GM21360 (cell line): ENCODE results near the gene GNL3L.
"Not testable (repeated sequence)": the region's sequence is repeated elsewhere in the genome, so short reads cannot be mapped to it uniquely, and the experiment has no call there.

Source experiments
- ATAC-seq: cut with Tn5 transposase; IDR thresholded peaks from one replicate; pipeline ENCODE4 v1.9.1; 2021; ENCODE audit warnings: mild to moderate bottlenecking, moderate library complexity; ENCODE audit not compliant: unreplicated experiment

Gene GNL3L

GRCh38 chrX:54529552-54530356 lies at the start of gene GNL3L:
TSS of gene GNL3L (plus strand) at chrX:54530219. CDS start at chrX:54532567, 2,348 bp downstream.
- ATAC-seq, result peak; percentile 71

DNA sequence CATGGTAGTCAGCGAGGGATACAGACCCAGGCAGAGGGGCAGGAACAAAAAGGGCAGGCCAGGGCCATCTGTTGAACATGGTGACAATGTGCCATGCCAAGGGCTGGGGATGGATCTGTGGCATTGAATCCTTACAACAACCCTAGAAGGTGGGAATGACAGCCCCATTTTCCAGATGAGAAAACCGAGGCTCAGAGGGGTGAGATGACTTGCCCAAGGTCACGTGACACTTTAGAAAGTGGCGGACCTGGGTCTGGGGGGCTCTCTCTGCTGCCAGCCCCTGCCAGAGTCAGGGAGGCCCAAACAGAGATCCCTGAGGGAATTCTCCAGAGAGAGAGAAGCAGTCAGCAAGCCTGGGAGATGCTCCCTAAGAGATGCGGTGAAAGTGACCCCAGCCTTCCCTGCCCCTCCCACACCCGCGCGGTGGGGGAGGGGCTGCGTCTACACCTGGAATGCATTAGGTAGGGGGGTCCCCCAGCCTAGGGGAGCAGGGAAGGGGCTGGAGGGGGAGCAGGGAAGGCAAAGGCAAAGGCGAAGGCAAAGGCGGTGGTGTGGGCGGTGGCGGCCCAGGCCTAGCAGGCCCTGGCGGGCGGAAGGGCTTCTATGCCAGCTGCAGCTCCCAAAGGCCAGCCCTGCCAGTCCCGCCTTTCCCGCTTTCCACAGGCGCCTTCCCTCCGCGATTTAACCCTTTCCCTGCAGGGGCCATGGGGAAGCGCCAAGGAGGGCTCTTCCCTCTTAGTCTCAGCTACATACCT lies 47.0 kb upstream of the GNL3L start:
- no peak for ATAC-seq

DNA sequence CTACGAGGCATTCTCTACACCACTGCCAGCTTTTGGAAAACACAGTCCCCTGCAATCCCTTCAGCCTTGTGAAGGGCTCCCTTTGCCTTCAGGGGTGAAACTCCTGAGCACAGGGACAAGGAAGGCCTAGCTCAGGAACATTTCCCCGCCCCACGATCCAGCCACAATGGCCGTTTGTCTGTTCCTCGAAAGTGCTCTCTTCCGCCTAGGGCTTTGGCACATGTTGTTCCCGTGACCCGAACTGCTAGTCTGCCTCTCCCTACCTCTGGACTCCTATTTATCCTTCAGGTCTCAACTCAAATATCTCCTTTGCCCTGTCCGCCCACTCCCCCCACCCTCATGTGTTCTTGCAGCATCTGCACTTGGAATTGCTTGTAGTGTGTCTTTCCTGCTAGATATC lies 46.1 kb upstream of the GNL3L start:
- ATAC-seq, result no peak

DNA sequence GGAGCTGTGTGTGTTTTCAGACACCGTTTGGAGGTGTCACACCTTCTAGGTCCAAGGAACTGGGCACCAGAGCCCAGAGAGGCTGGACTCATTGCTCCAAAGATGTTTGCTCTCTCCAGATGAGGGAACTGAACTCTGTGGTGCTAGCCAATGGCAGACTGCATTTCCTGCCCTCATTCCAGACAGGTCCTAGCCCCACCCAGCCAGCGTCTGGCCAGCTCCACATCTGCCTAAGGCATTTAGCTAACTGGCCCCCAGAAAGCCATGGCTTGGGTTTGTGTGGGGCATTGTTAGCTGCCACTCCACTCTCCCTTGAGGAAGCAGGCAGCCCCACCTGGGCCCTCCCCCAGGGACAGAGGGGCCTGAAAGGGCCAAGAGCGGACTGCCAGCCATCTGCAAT lies 45.4 kb upstream of the GNL3L start:
- no peak for ATAC-seq

- not testable (repeated sequence) for ATAC-seq
These were observed 40.2 kb upstream of the GNL3L start for GRCh38 chrX:54489819-54490218.

- no peak for ATAC-seq
These were observed 37.7 kb upstream of the GNL3L start for GRCh38 chrX:54492340-54492739.

GRCh38 chrX:54494166-54494988 lies 35.6 kb upstream of the GNL3L start:
- no peak for ATAC-seq

DNA sequence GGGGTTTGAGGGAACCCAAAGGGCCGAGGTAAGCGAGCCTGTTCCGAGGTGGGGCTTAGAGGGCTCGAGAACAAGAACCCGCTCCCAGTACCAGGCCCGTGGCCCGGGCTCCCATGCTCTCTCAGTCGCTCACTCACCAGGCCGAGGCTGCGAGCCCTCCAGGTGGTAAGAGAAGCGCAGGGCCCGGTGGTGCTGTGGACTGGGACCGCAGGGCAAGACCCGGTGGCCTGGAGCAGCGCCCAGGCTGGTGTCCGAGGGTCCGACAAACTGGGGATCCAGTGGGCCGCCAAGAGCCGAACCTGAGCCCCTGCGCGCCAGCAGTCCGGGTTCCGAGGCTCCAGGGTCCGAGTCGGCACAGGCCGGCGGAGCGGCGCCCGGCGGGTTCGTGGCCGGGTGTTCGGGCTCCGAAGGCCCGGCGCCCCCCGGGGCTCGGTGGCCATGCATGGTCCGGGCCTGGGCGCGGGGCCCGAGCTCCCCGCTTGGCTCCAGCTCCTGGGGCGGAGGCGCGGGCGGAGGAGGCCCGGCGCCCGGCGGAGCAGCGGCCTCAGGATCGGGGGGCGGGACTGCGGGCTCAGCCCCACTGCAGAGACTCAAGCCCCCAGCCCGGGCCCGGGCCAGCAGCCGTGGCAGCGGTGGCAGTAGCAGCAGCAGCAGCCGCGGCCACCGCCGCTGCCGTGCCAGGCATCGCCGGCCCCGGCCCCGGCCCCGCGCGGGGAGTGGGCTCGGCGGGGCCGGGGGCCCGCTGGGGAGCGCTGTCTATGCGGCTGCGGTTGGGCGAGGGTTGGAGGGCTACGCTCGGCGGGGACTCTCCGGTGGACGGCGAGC lies 34.8 kb upstream of the GNL3L start:
- ATAC-seq, result no peak

GRCh38 chrX:54495814-54496516 lies 34.1 kb upstream of the GNL3L start, which contains the start of gene FGD1:
TSS of gene FGD1 (minus strand) at chrX:54496234. CDS start at chrX:54495432, 802 bp downstream.
- no peak for ATAC-seq

- ATAC-seq, result no peak
These were observed 33.5 kb upstream of the GNL3L start for GRCh38 chrX:54496517-54496852.

- no peak for ATAC-seq
These were observed 33.1 kb upstream of the GNL3L start for GRCh38 chrX:54496936-54497335.

- ATAC-seq, result no peak
These were observed 20.6 kb upstream of the GNL3L start for GRCh38 chrX:54509400-54509799.

DNA sequence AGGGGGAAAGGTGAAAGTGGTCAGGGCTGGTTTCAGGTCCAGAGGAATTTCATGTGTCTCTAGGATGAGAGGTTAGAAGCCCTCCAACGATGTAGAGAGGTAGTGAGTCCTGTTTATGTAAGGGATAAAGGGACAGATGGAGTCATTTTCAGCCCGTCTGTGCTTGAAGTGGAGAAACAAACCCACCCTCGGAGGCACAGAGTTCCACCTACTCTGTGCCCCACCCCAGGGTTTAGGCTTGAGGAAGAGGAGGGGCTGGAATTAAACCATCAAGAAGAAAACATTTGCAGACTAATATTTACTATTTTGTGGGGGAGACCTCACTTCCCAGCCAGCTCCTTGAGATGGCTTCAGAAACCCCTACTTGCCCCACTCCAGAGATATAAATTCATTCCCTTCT lies 868 bp upstream of the GNL3L start:
- ATAC-seq, result no peak

DNA sequence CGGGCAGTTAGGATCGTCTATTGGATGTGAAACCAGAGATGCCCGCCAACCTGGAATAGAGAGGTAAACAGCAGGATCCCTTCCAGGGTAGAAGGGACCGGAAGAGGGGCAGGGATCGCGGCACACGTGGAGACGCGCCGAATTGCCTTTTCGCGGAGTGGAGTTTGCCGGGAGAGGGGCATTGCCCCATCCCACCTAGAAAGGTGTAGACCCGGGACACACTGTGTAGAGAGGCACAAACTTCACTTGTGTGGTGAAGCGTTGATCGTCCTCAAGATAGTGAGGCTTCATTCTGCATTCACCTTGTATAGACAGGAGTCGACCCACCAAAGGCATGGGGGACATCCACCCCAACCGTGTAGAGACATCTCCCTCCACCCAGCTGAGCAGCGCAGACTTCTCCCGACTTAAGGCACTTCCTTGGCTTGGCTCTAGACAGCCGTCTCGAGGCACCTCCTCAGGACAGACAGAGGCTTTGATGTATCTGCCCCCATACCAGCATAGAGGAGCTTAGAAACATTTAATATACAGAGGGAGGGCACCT lies 410 bp downstream of the GNL3L start:
- peak; percentile 6 for ATAC-seq

DNA sequence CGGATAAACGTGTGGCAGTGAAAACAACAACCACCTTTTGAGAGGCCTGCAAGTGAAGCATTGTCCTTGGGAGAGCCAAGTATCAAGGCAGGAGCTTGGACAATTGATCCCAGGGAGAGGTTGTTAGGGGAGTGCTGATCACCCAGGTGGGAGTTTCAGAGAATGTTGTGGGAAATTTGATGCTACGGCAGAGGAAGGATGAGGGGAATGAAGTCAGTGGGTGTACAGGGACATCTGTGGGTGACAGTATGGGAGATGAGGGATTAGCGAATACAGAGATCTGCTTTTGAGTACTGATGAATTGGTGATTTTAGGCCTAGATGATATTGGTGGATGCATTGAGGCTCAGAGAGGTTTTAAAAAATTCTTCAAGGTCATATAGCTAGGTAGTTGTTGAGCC lies 4.3 kb downstream of the GNL3L start:
- no peak for ATAC-seq

GRCh38 chrX:54540289-54540688 lies 10.3 kb downstream of the GNL3L start:
- no peak for ATAC-seq

DNA sequence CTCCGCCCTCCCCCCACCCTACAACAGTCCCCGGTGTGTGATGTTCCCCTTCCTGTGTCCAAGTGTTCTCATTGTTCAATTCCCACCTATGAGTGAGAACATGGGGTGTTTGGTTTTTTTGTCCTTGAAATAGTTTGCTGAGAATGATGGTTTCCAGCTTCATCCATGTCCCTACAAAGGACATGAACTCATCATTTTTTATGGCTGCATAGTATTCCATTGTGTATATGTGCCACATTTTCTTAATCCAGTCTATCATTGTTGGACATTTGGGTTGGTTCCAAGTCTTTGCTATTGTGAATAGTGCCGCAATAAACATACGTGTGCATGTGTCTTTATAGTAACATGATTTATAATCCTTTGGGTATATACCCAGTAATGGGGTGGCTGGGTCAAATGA lies 12.2 kb downstream of the GNL3L start:
- not testable (repeated sequence) for ATAC-seq

DNA sequence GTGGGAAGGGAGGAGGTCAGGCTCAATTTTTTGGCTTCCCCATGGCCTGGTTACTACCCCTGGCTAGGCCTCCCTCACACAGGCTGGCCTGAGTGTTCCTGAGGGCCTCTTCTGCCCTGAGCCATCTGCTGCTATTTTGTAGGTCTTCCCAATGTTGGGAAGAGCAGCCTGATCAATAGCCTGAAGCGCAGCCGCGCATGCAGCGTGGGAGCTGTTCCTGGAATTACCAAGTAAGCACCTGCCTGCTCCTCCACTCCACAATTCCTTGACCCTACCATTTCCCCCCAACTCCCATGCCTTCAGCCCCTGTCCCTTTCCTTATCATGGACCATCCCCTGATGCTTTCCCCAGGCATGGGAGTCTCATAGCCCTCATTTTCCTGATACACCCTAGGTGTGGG lies 20.8 kb downstream of the GNL3L start:
- ATAC-seq, result no peak

- ATAC-seq, result no peak
These were observed 21.8 kb downstream of the GNL3L start for GRCh38 chrX:54551801-54552200.

GRCh38 chrX:54555006-54555405 lies 25.0 kb downstream of the GNL3L start:
- not testable (repeated sequence) for ATAC-seq
